Neuron (in vitro differentiated cells): Measurements from ENCODE around the gene KXD1.

Experiments
- H2AFZ ChIP-seq: one replicate; pipeline ENCODE4 v1.6.1; 2013; ENCODE audit warnings: low read depth, mild to moderate bottlenecking, inconsistent platforms, low read length, moderate library complexity
- H3K27me3 ChIP-seq: one replicate; pipeline ENCODE4 v1.6.1; 2013; ENCODE audit warnings: low read length; ENCODE audit not compliant: insufficient read depth
- H3K36me3 ChIP-seq: one replicate; pipeline ENCODE4 v1.6.1; 2013; ENCODE audit warnings: low read length; ENCODE audit not compliant: insufficient read depth
- H3K4me1 ChIP-seq: one replicate; pipeline ENCODE4 v1.6.1; 2013; ENCODE audit warnings: low read length; ENCODE audit not compliant: insufficient read depth
- H3K4me3 ChIP-seq: 2 replicates; pipeline ENCODE4 v1.5.1; 2013; ENCODE audit warnings: mild to moderate bottlenecking, low read length, moderate library complexity
- H3K9me3 ChIP-seq: one replicate; pipeline ENCODE4 v1.6.1; 2013; ENCODE audit warnings: low read length

KXD1 gene

GRCh38 chr19:18611327-18612050 lies 53.8 kb downstream of the KXD1 start:
- H2AFZ ChIP-seq = no peak overlapping the region
- peak overlapping the region; percentile 53 for H3K4me3 ChIP-seq
- peaks cover 36% of the 10 kb centered on the region for H3K4me1 ChIP-seq
- H3K9me3 ChIP-seq = peaks cover 3% of the 10 kb centered on the region
- peaks cover 78% of the 10 kb centered on the region for H3K27me3 ChIP-seq
- no peaks in the 10 kb centered on the region for H3K36me3 ChIP-seq

- Histone ChIP-seq H3K4me3 (peak overlapping the region; percentile 53), H3K36me3 (no peaks in the 10 kb centered on the region), H3K4me1 (peaks cover 36% of the 10 kb centered on the region), H3K27me3 (peaks cover 74% of the 10 kb centered on the region), H2AFZ (peak overlapping the region; percentile 90), H3K9me3 (peaks cover 3% of the 10 kb centered on the region)
These were observed 54.5 kb downstream of the KXD1 start for GRCh38 chr19:18612051-18612771.

GRCh38 chr19:18612772-18613588 lies 55.3 kb downstream of the KXD1 start, which contains the start of gene TMEM59L:
Gene TMEM59L, plus strand, starts transcription at chr19:18612870. Its CDS starts 89 bp downstream, at chr19:18612959.
- Histone ChIP-seq H3K4me1 (peaks cover 36% of the 10 kb centered on the region), H3K27me3 (peaks cover 67% of the 10 kb centered on the region), H3K9me3 (peaks cover 5% of the 10 kb centered on the region), H3K36me3 (no peaks in the 10 kb centered on the region), H3K4me3 (peak within 1 kb of the TSS; percentile 53), H2AFZ (peak within 1 kb of the TSS; percentile 90)

- peaks cover 36% of the 10 kb centered on the region for H3K4me1 ChIP-seq
- peaks cover 5% of the 10 kb centered on the region for H3K9me3 ChIP-seq
- H2AFZ ChIP-seq = no peak overlapping the region
- no peaks in the 10 kb centered on the region for H3K36me3 ChIP-seq
- H3K27me3 ChIP-seq = peaks cover 59% of the 10 kb centered on the region
- H3K4me3 ChIP-seq = peak overlapping the region; percentile 53
These were observed 56.0 kb downstream of the KXD1 start for GRCh38 chr19:18613589-18614234.

GRCh38 chr19:18616023-18616422 lies 58.4 kb downstream of the KXD1 start:
- Histone ChIP-seq H3K4me1 (peaks cover 27% of the 10 kb centered on the region), H3K27me3 (peaks cover 36% of the 10 kb centered on the region), H3K9me3 (peaks cover 5% of the 10 kb centered on the region), H2AFZ (no peak overlapping the region), H3K4me3 (no peak overlapping the region), H3K36me3 (no peaks in the 10 kb centered on the region)

GRCh38 chr19:18617562-18617961 lies 59.9 kb downstream of the KXD1 start:
- H3K9me3 ChIP-seq = peaks cover 5% of the 10 kb centered on the region
- H2AFZ ChIP-seq = no peak overlapping the region
- no peaks in the 10 kb centered on the region for H3K36me3 ChIP-seq
- H3K4me1 ChIP-seq = peaks cover 12% of the 10 kb centered on the region
- H3K4me3 ChIP-seq = no peak overlapping the region
- H3K27me3 ChIP-seq = peaks cover 23% of the 10 kb centered on the region

- Histone ChIP-seq H2AFZ (no peak overlapping the region), H3K27me3 (peaks cover 18% of the 10 kb centered on the region), H3K4me3 (no peak overlapping the region), H3K9me3 (peaks cover 5% of the 10 kb centered on the region), H3K4me1 (peaks cover 8% of the 10 kb centered on the region), H3K36me3 (no peaks in the 10 kb centered on the region)
These were observed 60.6 kb downstream of the KXD1 start for GRCh38 chr19:18618236-18618635.
